HCT116 (cell line): Measurements from ENCODE around the gene LYST.

Source experiments
- CEBPB ChIP-seq: IDR thresholded peaks from 2 replicates; pipeline ENCODE4 v1.6.1; 2012; ENCODE audit warnings: low read depth
- EZH2 ChIP-seq: fragments of 200-600 bp; sonication (generic); IDR thresholded peaks from 2 replicates; pipeline ENCODE4 v1.6.1; 2017; ENCODE audit warnings: antibody characterized with exemption, mixed run types
- POLR2AphosphoS5 ChIP-seq: IDR thresholded peaks from 2 replicates; pipeline ENCODE4 v1.6.1; 2011; ENCODE audit warnings: mild to moderate bottlenecking, low read depth, low read length, moderate library complexity
- RAD21 ChIP-seq: IDR thresholded peaks from 2 replicates; pipeline ENCODE4 v1.6.1; 2012; ENCODE audit warnings: low read depth, mild to moderate bottlenecking
- TF ChIP-seq, protein P1 (sequence below), 3 experiments: fragments of 200-600 bp in 1 of 3; sonication (generic) in 1 of 3; IDR thresholded peaks in 2 of 3; conservative IDR thresholded peaks in 1 of 3; 2 replicates each; pipeline ENCODE4 v1.5.1; 2012 to 2017; ENCODE audit warnings: low read depth in 2 of 3, low read length in 2 of 3, antibody characterized with exemption in 1 of 3, borderline replicate concordance in 1 of 3, control low read depth in 1 of 3, mild to moderate bottlenecking in 1 of 3, mixed read lengths in 1 of 3, mixed run types in 1 of 3, moderate library complexity in 1 of 3; ENCODE audit not compliant: insufficient read depth in 1 of 3

DNA sequence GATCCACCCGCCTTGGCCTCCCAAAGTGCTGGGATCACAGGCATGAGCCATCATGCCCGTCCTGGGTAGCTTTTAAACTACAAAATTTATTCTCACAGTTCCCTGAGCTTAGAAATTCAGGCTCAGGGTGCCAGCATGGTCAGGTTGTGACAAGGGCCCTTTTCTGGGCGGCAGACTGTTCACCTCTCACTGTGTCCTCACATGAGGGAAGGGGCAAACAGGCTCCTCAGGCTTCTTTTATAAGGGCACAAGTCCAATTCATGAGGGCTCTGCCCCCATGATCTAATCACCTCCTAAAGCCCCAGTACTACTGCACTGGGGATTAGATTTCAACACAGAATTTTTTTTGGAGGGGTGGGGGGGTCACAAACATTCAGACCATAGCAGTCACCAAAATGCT is 253.9 kb downstream of the LYST start:
- no peak for TF ChIP-seq CEBPB
- TF ChIP-seq, protein P1, sequence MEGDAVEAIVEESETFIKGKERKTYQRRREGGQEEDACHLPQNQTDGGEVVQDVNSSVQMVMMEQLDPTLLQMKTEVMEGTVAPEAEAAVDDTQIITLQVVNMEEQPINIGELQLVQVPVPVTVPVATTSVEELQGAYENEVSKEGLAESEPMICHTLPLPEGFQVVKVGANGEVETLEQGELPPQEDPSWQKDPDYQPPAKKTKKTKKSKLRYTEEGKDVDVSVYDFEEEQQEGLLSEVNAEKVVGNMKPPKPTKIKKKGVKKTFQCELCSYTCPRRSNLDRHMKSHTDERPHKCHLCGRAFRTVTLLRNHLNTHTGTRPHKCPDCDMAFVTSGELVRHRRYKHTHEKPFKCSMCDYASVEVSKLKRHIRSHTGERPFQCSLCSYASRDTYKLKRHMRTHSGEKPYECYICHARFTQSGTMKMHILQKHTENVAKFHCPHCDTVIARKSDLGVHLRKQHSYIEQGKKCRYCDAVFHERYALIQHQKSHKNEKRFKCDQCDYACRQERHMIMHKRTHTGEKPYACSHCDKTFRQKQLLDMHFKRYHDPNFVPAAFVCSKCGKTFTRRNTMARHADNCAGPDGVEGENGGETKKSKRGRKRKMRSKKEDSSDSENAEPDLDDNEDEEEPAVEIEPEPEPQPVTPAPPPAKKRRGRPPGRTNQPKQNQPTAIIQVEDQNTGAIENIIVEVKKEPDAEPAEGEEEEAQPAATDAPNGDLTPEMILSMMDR (IDR thresholded peaks at IDR 0.05 in 2 of 3, conservative IDR thresholded peaks at IDR 0.05 in 1 of 3; ENCODE audit: borderline replicate concordance in 1 of 3, insufficient read depth in 1 of 3, low read depth in 2 of 3, low read length in 2 of 3), result no peak
- TF ChIP-seq EZH2, result no peak
- no peak for TF ChIP-seq RAD21
- TF ChIP-seq POLR2AphosphoS5, result no peak
